ENCODE measurements around the gene ECSIT.

DNA sequence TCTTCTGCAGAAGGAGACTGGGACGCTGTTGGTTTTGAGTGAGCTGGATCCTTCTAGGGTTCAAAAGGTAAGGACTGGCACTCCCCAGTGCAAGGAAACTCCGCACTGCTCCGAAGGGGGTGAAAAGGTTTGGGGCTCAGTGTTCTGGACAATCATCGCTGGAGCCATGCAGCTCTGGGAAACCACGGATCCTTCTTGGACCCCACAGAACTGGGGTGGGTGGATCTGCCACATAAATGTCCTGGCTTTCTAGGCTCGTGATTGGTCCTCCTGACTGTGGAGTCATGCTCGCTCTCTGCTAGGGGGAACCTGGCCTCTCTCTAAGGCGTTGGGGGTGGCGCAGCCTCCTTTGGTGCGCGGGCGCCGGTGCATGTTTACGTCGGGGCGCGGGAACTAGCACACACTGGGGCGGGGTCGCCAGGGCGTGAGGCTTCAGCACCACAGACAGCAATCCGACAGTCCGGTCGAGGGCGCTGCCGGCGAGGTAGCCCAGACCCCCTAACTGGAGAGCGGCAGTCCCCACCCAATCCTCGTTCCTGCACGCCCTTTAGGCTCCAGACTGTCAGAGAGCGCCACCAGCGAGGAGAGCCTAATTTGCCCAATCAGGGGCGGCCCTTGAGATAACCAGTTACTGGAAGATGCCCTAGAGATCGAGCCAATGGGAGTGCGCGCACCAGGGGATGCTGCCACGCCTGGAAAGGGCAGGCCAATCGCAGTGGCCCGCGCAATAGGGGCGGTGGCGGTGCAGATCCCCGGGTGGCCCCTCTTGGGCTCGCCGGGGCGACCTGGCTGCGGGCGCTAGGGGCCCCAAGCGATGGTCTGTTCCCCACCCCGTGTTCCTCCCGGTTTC, 47.2 kb downstream of the ECSIT start:
- TF ChIP-seq CTCF (IDR thresholded peaks at IDR 0.05 in 2 of 3, conservative IDR thresholded peaks at IDR 0.05 in 1 of 3; ENCODE audit: borderline replicate concordance in 1 of 3, insufficient read depth in 1 of 3, low read depth in 2 of 3, low read length in 2 of 3) (no peak), POLR2AphosphoS5 (IDR thresholded peaks at IDR 0.05; ENCODE audit: low read depth, low read length) (no peak), EZH2 (IDR thresholded peaks at IDR 0.05) (no peak), ZNF274 (IDR thresholded peaks at IDR 0.05; ENCODE audit: low read depth, low read length) (no peak), RAD21 (IDR thresholded peaks at IDR 0.05; ENCODE audit: low read depth) (no peak), POLR2A (IDR thresholded peaks at IDR 0.05; ENCODE audit: borderline replicate concordance, extremely low read depth, insufficient read depth, insufficient read length) (no peak), MAX (IDR thresholded peaks at IDR 0.05) (no peak), REST (IDR thresholded peaks at IDR 0.05; ENCODE audit: low read depth) (no peak), ZFX (IDR thresholded peaks at IDR 0.05) (no peak), SRF (IDR thresholded peaks at IDR 0.05; ENCODE audit: low read depth) (no peak)
